M059J (cell line): ENCODE measurements around the gene FLRT3. TPM values are rescaled to one million over a fixed set of nuclear protein-coding genes. Genes with fewer than 3 reads are reported as not detected.
A peak's percentile ranks its signal among the peaks of the same experiment; 100 is the strongest.

Source experiments
- DNase-seq: peaks from one replicate; pipeline ENCODE4 v3.0.0-alpha.2; 2012; ENCODE audit warnings: low read depth
- total RNA-seq: library from RNA; depleted of rRNA; stranded (reverse); fragments of >200 nt; shearing (Covaris generic); gene quantifications from 2 replicates; pipeline ENCODE4 v1.2.3, GENCODE V29; 2014; rRNA removed

The FLRT3 gene
- total RNA-seq: 0.27 and 0.79 TPM in 2 replicates

DNA sequence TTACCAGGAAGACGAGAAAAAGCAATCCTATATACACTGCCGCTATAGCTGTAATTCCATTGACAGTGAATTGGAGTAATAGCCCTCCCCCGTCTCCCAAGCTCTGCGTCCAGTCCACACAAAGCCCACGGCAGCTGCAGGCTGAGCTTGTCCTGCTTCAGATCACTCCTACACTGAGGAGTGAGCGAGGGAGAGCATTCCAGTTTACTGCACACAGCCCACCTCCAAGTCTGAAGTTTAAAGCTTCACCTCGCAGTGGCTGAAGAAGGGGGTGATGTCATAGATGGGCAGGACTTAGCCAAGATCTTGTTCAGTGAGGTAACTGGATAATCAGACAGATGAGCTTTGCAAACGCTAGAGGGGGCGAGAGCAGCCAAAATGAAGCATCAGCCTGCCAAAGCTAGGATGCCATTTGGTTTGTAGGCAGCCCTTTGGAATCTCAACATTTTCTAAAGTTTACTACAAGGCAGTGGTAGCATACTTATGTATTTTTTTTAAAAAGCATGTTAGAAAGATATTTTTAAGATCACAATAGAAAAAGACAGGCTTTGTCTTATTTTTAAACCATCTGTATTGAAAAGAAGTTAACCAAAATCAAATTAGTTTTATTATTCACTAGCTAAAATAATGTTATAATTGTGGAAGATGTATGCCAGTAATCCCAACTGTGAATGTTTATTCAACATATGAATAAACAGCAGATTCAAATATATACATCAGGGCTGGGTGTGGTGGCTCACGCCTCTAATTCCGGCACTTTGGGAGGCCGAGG is at the start of gene FLRT3:
FLRT3 (minus strand) TSS at position 213 of the 772 bp plus-strand sequence. CDS start 10,106 bp downstream, outside the sequence.
- peak; percentile 71 for DNase-seq

DNA sequence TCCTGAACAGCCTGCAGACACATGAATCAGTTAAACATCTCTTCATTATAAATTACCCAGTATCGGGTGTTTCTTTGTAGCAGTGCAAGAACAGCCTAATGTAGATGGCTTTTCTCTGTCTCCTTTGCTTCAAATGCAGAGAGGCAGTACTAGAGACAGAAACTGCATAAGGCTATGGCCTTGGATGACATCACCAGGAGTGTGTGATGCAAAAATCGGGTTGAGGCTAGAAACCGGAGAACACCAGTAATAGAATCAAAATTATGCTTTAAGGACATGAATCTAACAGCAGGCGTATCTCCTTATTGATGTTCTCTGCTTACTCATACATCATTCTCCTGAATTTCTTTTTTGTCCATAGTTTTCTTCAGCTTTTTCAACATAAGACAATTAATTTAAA is 49.3 kb upstream of the FLRT3 start:
- no peak for DNase-seq

DNA sequence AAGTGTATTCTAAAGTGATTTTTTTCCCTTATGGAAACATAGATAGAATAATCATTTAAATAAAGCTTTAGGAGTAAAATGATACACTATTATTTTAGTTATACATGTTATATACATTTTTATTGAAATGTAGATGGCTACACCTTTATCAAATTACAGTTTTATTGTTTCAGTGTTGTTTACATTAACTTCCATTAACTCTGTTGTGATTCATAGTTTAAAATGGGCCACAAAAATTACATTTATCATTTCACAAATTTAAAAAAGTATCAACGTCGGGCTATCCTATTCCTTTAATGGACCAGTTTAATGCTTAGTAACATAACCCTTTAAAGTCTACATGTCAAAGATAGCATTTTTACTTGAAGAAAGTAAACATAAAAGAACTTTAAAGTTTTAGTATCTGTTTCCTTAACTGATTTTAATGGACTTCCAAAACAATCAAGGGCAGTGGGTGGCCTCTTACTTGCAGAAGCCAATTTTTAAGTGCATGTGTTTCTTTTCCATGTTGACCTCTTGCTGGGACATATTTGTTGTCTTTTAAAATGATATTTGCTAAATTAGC is 47.8 kb upstream of the FLRT3 start:
- DNase-seq: no peak

DNA sequence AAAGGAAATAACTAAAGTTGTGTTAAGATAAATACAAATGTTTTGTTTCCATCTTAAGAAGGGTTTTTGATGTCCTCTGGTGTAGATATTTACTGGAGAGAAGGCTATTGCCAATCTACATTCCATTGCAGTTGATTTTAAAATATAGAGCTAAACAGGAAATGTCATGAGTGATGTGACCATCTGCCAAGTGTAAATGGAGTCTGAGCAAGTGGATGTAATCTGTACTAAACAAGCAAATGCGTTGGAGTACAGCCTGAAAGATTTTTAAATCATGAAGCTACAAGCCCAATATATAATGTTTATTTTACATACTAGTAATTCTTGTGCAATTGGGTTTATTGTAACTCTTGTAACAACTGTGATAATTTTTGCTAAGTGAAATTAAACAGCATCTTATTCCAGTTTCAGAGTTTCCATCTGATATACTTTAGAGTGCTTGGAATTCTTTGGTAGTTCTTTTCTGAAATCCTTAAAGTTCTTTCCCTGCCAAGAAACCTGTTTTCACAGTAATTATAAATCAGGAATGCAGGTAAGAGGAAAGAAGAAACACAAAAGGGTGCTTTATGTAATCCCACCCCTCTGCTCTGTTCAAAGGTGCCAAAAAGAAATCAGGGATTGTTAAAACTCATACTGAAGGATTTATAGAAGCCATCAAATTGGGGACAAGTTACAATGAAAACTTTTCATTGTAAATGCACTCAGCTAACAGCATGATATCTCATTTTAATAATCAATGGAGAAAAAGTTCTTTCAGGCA is 47.2 kb upstream of the FLRT3 start:
- no peak for DNase-seq

DNA sequence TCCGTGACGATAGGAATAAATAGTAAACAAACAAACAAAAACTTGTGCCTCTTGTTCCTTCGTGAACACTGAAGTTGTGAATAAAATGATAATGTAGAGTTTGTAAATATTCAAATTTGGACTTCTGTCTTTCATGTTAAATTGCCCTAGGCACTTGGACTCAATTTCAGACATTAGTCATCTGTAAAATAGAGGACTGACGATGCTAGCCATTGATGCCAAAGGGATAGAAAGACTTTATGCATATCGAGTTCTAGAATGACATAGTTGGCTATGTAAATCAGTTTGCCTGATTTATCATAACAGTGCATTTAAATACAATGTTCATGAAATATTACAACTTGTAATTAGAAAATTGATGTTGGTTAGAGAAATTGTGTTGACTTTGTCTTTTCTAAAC is 45.9 kb upstream of the FLRT3 start:
- peak; percentile 3 for DNase-seq

DNA sequence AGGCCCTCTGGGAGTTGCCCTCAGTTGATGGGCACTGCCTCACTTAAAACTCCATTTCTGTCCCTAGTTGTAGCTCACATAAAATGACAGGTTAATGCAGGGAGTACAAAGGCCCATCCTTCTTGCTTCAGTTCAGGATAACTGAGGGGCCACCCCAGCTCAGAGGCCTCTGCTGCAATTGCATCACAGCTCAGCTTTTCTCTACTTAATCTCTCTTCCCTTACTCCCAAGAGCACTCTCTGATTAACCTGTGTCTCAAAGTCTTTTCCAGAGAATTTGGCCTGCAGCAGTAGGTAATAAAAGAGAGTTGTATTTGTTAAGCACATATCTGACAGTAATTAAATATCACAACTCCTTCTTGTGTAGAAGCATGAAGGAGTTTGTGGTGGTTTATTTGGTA is 40.9 kb upstream of the FLRT3 start:
- no peak for DNase-seq

DNA sequence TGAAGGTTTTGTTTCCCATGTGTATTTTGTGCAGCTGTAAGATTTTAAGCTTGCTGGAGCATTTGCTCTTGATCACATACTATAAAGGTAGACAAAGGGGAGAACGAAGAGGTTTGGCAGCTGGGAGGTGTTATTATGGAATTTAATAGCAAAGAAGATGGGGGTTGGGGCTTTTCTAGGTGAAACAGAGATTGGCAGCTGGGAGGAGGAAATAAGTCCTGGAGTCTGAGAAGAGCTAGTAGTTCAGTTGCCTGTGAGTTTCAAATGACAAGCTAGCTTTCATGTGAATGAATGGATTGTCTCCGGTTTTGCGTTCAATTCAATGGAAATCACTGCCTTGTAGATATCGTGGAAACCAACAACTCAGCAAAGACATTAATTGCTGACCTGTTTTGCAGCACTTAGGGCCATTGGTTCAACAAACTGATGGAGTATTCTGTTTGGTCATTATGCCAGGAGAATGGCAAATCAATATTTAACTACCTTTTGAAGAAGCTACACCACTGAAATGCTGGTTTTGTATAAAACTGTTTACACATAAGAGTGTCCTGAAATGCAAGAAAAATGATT is 38.1 kb upstream of the FLRT3 start:
- DNase-seq: no peak

DNA sequence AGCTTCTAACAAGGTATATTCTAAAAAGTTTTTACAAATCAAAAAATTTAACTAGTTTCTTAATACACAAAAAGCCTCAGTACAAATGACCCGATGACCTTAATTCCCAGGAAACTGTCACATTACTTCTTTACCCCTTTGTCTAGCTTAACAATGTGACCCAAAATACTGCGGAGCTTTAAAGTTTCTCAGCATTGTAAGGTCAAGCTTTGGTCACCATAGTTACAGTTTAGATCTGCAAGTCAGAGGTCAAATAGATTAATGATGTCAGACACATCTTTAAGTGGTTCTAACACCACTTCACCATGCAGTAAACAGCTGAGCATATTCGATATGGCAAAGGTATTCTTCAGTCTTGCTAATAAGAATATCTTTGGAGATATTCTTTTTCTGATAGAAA is 36.8 kb upstream of the FLRT3 start:
- DNase-seq: no peak

DNA sequence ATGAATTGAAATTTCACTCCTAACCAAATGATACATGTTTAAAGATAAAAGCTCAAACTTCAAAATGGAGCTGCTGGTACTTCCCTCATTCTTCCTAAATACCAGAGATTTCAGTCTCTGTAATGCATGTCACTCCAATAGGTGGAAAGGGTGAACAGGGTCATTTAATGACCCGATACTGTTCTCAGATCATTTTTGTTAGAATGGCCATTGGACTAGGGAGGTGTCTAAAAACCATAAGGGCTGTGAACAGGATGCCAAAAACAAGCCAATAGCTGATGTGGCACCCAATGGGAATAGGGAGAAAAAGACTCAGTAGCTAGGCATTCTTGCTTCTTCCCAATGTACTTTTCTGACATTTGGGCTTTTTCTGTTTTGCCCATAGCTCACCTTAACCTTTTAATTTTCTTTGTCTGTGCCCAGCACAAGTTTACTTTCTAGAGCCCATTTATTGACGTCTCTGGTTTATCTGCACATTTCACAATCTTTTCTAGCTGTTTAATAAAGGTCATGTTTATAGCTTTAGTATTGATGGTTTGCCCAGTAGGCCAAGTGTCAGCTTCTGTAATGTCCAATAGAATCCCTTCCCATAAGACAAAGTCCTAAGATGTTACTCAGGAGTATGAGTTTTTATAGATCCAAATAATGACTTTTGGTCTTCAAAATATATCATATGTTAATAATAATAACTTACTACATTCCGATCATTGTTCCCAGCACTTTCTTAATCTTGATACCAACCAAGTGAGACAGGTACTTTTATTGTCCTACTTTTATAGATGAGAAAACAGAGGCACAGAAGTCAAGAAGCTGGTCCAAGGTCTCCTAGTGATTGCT is 24.3 kb upstream of the FLRT3 start:
- DNase-seq: no peak

DNA sequence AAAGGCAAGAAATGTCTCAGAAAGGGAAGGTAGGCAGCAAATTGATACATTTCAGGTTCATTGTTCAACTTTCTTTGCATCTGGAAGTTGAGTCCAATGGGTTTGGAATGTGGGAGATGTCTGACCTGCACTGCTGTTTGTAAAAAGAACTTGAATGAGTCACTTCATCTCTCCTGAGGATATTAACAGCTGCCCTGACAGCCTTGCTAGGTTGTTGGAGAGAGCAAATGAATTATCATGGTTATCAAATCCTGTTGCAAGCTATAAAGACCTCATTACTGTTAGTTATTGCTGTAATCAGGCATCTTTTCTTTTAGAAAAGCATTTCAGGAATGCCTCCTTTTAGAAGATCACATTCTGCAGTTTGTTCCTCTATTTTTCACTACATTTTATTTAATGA is 23.0 kb upstream of the FLRT3 start:
- DNase-seq: peak; percentile 1

DNA sequence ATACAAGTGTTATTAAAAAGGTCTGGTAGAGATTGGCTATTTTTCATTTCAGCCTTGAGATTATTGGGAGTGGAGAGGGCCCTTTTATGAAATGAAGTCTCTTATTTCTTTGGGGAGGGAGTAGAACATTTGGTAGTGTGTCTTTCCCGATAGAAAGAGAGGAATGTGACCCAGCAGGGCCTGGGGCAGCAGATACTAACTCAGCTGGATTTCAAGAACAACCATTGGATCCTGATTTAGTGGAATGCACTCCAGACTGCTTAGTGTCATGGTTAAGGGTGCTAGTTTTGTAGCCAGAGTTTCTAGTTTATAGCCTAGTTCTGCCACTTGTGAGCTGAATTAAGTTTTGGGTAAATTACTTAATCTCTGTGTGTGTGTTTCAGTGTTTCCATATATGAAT is 18.4 kb upstream of the FLRT3 start:
- DNase-seq: no peak

DNA sequence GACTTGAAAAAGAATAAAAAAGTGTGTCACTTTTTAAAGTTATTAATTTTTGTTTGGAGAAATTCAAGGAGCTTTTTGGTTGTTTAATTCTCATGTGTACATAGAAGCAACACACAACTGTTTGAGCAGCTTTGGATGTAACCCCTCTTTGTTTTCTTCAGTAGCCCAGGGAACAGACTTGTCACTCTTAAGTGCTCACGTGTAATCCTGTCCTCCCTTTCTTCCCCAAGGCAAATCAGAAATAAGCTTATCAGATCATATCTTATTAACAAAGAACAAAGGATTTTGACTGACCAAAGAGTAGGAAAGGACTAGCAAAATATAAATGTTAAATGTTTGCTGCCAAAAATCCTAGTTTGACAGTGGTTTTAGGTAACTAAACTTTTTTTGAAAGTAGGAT is 7.3 kb upstream of the FLRT3 start:
- no peak for DNase-seq

DNA sequence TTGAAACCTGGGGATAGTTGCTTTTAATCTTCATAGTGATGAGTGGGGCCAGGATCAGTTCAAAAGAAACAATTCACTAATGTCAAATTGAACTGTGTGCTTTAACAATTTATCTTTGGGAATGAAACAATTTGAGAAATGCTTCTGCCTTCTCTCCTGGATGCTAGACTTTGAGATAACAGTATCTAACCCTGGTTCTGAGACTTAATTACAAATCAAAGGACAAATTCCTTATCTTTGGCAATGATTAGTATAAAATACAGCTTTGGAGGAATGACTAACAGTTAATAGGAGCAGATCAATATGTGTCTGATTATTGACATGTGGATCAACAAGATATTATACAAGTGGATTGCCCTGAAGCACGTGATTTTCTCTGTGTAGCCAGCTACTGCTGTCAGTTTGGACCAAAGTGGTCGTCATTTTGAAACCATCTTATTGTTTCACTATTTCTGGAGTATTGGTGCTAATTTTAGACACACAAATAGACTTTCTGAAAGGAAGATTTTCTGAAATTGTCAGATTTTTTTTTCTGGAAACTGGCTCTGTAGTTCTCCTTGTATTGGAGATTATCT is 6.2 kb upstream of the FLRT3 start:
- DNase-seq: no peak

DNA sequence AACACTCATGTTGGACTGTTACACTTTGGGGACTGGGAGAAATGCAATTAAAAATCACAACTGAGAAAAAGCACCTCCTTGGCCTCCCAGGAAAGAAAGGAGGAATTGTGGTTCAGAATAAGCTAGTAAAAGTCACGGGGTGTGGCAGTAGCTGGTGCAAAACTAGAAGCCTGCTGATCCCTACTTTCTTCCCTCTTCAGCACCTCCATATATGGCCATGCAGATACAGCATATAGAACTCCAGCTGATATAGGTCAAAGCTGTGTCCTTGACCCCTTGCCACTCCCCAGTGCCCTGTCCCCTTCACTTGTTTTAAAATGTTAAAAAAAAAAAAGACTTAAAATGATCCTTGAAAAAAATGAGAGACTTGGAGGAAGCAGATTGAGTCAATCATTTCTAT is 5.5 kb upstream of the FLRT3 start:
- no peak for DNase-seq

DNA sequence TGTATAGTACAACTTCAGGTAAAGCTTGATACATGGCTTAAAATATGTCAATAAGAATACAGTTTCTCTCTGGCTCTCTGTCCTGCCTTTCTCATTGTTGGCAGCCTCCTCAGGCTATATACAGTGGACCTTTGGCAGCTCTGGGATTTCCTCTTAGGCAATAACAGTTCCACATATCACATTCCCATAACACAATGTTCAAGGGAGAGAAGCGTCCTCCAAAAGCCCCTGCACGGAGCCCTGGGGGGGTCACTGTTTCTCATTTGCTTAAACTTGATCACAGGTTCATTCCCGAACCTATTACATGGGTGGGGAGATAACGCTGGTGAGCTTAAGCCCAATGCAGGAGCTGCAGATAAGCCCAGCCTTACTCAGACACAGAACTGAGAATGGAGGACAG is 4.4 kb upstream of the FLRT3 start:
- no peak for DNase-seq

DNA sequence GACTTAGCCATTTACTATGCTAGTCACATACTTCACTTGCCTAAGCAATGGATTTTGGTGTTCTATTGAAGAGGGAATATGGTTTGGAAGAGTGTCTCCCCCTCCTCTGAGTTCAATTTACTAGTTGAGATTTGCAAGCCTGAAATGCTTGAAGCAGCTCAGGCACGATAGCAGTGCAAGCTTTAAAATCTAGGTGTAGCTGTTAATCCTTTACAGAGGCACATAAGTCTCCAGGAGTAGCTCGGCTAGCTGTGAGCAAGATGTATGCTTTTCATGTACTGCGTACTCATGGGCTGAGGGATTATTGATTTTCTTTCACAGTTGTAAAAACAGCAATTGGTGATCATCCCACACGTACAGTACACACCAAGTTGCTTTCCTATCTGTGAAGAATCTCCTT is 726 bp downstream of the FLRT3 start:
- no peak for DNase-seq

DNA sequence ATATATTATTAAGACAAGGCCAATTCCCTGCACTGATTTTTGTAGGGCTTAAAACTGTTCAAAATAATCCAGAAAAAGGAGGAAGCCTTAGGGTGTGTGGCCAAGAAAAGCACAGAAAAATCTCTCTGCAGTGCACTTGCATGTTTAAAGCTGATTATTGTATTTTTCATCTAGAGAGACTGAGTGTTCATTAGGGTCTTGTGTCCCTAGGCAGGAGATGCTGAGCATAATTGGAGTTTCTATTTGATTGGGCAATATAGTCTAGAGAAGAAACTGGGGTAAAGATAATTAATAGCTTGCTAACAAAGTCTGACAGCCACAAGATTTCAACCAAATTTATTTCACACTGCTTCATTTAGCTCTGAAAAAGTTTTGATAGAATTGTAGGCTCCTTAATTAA is 2.4 kb downstream of the FLRT3 start:
- no peak for DNase-seq

DNA sequence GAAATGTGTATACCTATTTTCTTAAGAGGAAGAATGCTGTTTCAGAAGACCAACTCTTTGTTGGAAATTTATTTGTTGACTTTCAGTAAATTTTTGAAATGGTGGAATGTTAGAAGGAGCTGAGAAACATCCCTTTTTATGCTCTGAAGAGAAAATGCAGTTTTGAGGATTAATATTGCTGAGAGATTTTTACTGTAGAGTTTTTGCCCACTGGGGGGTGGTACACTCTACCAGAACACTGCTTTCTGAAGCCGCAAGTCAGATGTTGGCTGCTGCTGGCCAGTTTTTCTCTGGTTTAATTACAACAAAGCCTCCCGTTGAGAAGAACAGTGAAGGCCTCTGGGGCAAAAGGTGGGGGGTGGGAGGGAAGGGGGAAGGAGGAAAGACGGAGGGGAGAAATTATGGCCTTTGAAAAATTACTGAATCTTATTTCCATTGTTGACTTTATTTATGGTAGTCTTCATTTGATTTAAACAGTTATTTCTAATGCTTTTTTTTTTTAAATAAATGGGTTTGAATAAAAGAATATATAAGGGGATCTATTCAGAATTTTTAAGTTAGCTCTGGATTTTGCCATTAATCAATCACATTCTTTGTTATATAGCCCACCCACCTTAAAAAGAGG is 3.0 kb downstream of the FLRT3 start:
- DNase-seq: peak; percentile 5

DNA sequence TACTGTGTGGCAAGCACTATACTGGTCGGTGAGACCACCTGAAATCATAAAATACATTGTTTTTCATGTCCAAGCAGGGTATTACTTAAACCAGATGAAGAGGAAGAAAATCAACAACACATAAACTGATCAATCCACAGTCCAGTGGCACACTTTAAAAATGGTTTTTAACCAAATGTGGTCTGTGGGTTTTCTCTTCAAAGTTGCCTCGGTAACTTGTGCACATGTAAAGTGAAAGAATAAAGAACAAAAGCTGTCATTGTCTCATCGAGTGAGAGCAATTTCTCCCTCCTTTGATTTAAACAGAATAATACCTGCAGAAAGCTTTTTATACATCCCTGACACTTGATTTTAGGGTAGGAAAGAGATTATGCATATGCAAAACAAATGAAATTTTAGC is 3.7 kb downstream of the FLRT3 start:
- DNase-seq: no peak

DNA sequence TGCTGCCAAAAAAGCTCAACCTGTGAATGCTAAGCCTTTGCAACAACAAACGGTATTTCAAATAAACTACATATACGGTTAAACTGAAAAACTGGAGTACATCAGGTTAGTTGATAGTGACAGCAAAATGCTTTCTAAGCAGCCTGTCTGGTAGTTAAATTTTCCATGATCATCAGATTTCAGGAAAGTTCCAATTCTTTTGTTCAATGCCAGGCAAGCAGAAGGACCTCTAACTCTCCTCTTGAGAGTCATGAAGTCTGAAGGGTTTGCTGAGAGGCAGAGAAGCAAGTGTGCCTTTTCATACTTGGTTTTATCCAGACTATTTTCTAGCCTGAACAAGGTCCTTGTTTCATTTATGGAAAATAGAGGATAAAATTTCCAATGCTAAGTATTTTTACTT is 4.5 kb downstream of the FLRT3 start:
- no peak for DNase-seq

DNA sequence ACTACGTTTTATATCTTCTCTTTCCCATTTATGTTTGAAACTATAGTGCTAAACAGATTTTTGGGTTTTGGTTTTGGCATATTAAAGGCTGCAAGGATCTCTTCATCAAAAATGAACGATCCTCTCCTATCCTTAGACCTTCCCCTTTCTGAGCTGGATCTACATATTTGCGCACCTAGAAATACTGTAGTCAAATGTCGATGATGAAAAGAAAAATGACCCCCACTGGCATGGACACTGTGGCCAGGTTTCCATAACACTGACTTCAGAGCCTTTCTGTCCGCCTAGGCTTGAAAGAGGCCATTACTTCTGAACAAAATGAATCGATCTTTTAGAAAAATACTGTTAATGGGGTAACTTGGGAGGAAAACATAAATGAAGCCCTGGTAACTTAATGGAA is 5.8 kb downstream of the FLRT3 start:
- DNase-seq: no peak
